ENCODE results near the gene SLC35E1. TPM values are rescaled to one million over a fixed set of nuclear protein-coding genes. Genes with fewer than 3 reads are reported as not detected.
"Not testable (repeated sequence)": the region's sequence is repeated elsewhere in the genome, so short reads cannot be mapped to it uniquely, and the experiment has no call there.

Gene SLC35E1
- total and polyA plus RNA-seq, 7 experiments from 2014 or later, result 13.3 to 67.3 (median 33.7) TPM

GRCh38 chr19:16561382-16561781 is 10.8 kb downstream of the SLC35E1 start:
- Histone ChIP-seq H3K4me1 (ENCODE audit: control insufficient read depth in 2 of 2, insufficient read depth in 2 of 2, low read length in 2 of 2) (peaks cover 6 to 11% of the 10 kb centered on the region in 2 donors), H3K27ac (ENCODE audit: low read depth, low read length) (no peak overlapping the region), H3K4me3 (ENCODE audit: low read length) (no peak overlapping the region), H3K9me3 (ENCODE audit: control insufficient read depth in 2 of 3, low read length in 3 of 3) (no peaks in the 10 kb centered on the region), H3K36me3 (ENCODE audit: control insufficient read depth in 2 of 3, insufficient read depth in 3 of 3, low read length in 3 of 3) (peaks cover 0 to 46% (median 6%) of the 10 kb centered on the region in 3 experiments), H3K27me3 (ENCODE audit: control insufficient read depth in 2 of 2, insufficient read depth in 2 of 2, low read length in 2 of 2) (no peaks in the 10 kb centered on the region)
- DNase-seq, result no peak
- POLR2A ChIA-PET, result interaction anchor here (1.0 to 1.1 kb wide), 2 partner anchors 18 to 66 kb away, joined by 3 to 7 read pairs; partner anchors contain the start of gene MED26
- Mint-ChIP-seq H3K36me3 (peaks cover 12 to 40% (median 31%) of the 10 kb centered on the region in 5 donors), H3K4me3 (no peak overlapping the region), H3K27ac (peak overlapping the region in 3 of 9 donors; percentile 7 to 78 (median 27)), H3K27me3 (no peaks in the 10 kb centered on the region), H3K4me1 (peaks cover 4 to 33% (median 18%) of the 10 kb centered on the region in 7 donors), H3K9me3 (peaks cover 0 to 3% (median 0%) of the 10 kb centered on the region in 11 donors)
- ATAC-seq, result no peak
- intact Hi-C loops (cut with micrococcal nuclease), result no loop called here
- CTCF ChIA-PET, result interaction anchor here (0.7 kb wide), 2 partner anchors 53 to 114 kb away, joined by 3 to 5 read pairs; no protein-coding TSS in a partner anchor

GRCh38 chr19:16559780-16560276 is 12.4 kb downstream of the SLC35E1 start:
- POLR2A ChIA-PET, result interaction anchor here (0.6 kb wide), 1 partner anchor 8 kb away, joined by 3 read pairs; no protein-coding TSS in a partner anchor
- intact Hi-C loops (cut with micrococcal nuclease), result no loop called here
- Histone ChIP-seq H3K27me3 (ENCODE audit: control insufficient read depth in 2 of 2, insufficient read depth in 2 of 2, low read length in 2 of 2) (no peaks in the 10 kb centered on the region), H3K4me1 (ENCODE audit: control insufficient read depth in 2 of 2, insufficient read depth in 2 of 2, low read length in 2 of 2) (no peaks in the 10 kb centered on the region), H3K27ac (ENCODE audit: low read depth, low read length) (no peak overlapping the region), H3K36me3 (ENCODE audit: control insufficient read depth in 2 of 3, insufficient read depth in 3 of 3, low read length in 3 of 3) (peaks cover 0 to 53% (median 6%) of the 10 kb centered on the region in 3 experiments), H3K9me3 (ENCODE audit: control insufficient read depth in 2 of 3, low read length in 3 of 3) (no peaks in the 10 kb centered on the region), H3K4me3 (ENCODE audit: low read length) (no peak overlapping the region)
- H3K4me3 Mint-ChIP-seq, result no peak overlapping the region
- peaks cover 0 to 20% (median 10%) of the 10 kb centered on the region in 7 donors for H3K4me1 Mint-ChIP-seq
- CTCF ChIA-PET, result no interaction called here
- H3K27ac Mint-ChIP-seq, result peak overlapping the region in 3 of 9 donors; percentile 8 to 14 (median 12)
- no peaks in the 10 kb centered on the region for H3K9me3 Mint-ChIP-seq
- DNase-seq (no peak), ATAC-seq (no peak)
- H3K36me3 Mint-ChIP-seq, result peaks cover 12 to 42% (median 30%) of the 10 kb centered on the region in 5 donors
- H3K27me3 Mint-ChIP-seq, result no peaks in the 10 kb centered on the region

GRCh38 chr19:16554776-16555175 is 17.4 kb downstream of the SLC35E1 start:
- ChIA-PET CTCF (no interaction called here), POLR2A (interaction anchor here (1.0 kb wide), 1 partner anchor 10 kb away, joined by 8 read pairs; no protein-coding TSS in a partner anchor)
- Histone ChIP-seq H3K4me3 (ENCODE audit: low read length) (no peak overlapping the region), H3K4me1 (ENCODE audit: control insufficient read depth in 2 of 2, insufficient read depth in 2 of 2, low read length in 2 of 2) (no peaks in the 10 kb centered on the region), H3K27ac (ENCODE audit: low read depth, low read length) (no peak overlapping the region), H3K27me3 (ENCODE audit: control insufficient read depth in 2 of 2, insufficient read depth in 2 of 2, low read length in 2 of 2) (no peaks in the 10 kb centered on the region), H3K9me3 (ENCODE audit: control insufficient read depth in 2 of 3, low read length in 3 of 3) (no peaks in the 10 kb centered on the region), H3K36me3 (ENCODE audit: control insufficient read depth in 2 of 3, insufficient read depth in 3 of 3, low read length in 3 of 3) (peaks cover 0 to 48% (median 8%) of the 10 kb centered on the region in 3 experiments)
- no peaks in the 10 kb centered on the region for H3K27me3 Mint-ChIP-seq
- no peak overlapping the region for H3K4me3 Mint-ChIP-seq
- H3K9me3 Mint-ChIP-seq, result no peaks in the 10 kb centered on the region
- H3K27ac Mint-ChIP-seq, result peak overlapping the region in 2 of 9 donors; percentile 36 to 73
- DNase-seq (no peak), ATAC-seq (no peak)
- intact Hi-C loops (cut with micrococcal nuclease), result no loop called here
- H3K4me1 Mint-ChIP-seq, result peaks cover 0 to 10% (median 4%) of the 10 kb centered on the region in 7 donors
- H3K36me3 Mint-ChIP-seq, result peaks cover 3 to 29% (median 13%) of the 10 kb centered on the region in 5 donors

- H3K9me3 Mint-ChIP-seq; intact Hi-C loops (cut with micrococcal nuclease); H3K27ac Mint-ChIP-seq; H3K4me1 Mint-ChIP-seq; H3K27ac ChIP-seq (ENCODE audit: low read depth, low read length); DNase-seq; H3K4me1 ChIP-seq (ENCODE audit: control insufficient read depth in 2 of 2, insufficient read depth in 2 of 2, low read length in 2 of 2); H3K27me3 Mint-ChIP-seq; H3K27me3 ChIP-seq (ENCODE audit: control insufficient read depth in 2 of 2, insufficient read depth in 2 of 2, low read length in 2 of 2); ATAC-seq; H3K4me3 ChIP-seq (ENCODE audit: low read length); H3K4me3 Mint-ChIP-seq; H3K9me3 ChIP-seq (ENCODE audit: control insufficient read depth in 2 of 3, low read length in 3 of 3): not testable (repeated sequence)
- peaks cover 0 to 40% (median 8%) of the 10 kb centered on the region in 3 experiments for H3K36me3 ChIP-seq (ENCODE audit: control insufficient read depth in 2 of 3, insufficient read depth in 3 of 3, low read length in 3 of 3)
- H3K36me3 Mint-ChIP-seq, result peaks cover 0 to 24% (median 9%) of the 10 kb centered on the region in 5 donors
- ChIA-PET POLR2A (interaction anchor here (0.6 kb wide), 1 partner anchor 8 kb away, joined by 3 read pairs; no protein-coding TSS in a partner anchor), CTCF (interaction anchor here (0.6 kb wide), 1 partner anchor 1943 kb away, joined by 3 read pairs; no protein-coding TSS in a partner anchor)
Observed at GRCh38 chr19:16551902-16552301, 20.3 kb downstream of the SLC35E1 start.

GRCh38 chr19:16548956-16549355 is 23.3 kb downstream of the SLC35E1 start:
- Mint-ChIP-seq H3K4me3 (no peak overlapping the region), H3K9me3 (no peaks in the 10 kb centered on the region), H3K4me1 (peaks cover 9 to 19% (median 13%) of the 10 kb centered on the region in 7 donors), H3K27ac (no peak overlapping the region), H3K36me3 (peaks cover 0 to 15% (median 10%) of the 10 kb centered on the region in 5 donors), H3K27me3 (no peaks in the 10 kb centered on the region)
- no peak for ATAC-seq
- H3K27ac ChIP-seq (ENCODE audit: low read depth, low read length), result no peak overlapping the region
- intact Hi-C loops (cut with micrococcal nuclease), result no loop called here
- H3K36me3 ChIP-seq (ENCODE audit: control insufficient read depth in 2 of 3, insufficient read depth in 3 of 3, low read length in 3 of 3), result peaks cover 0 to 22% (median 8%) of the 10 kb centered on the region in 3 experiments
- no peak for DNase-seq
- no peaks in the 10 kb centered on the region for H3K9me3 ChIP-seq (ENCODE audit: control insufficient read depth in 2 of 3, low read length in 3 of 3)
- CTCF ChIA-PET, result no interaction called here
- POLR2A ChIA-PET, result interaction anchor here (1.6 kb wide), 1 partner anchor 10 kb away, joined by 5 read pairs; no protein-coding TSS in a partner anchor
- H3K27me3 ChIP-seq (ENCODE audit: control insufficient read depth in 2 of 2, insufficient read depth in 2 of 2, low read length in 2 of 2), result no peaks in the 10 kb centered on the region
- H3K4me3 ChIP-seq (ENCODE audit: low read length), result no peak overlapping the region
- peaks cover 0 to 6% of the 10 kb centered on the region in 2 donors for H3K4me1 ChIP-seq (ENCODE audit: control insufficient read depth in 2 of 2, insufficient read depth in 2 of 2, low read length in 2 of 2)

GRCh38 chr19:16544473-16545231 is 27.6 kb downstream of the SLC35E1 start:
- no peaks in the 10 kb centered on the region for H3K9me3 Mint-ChIP-seq
- H3K4me1 Mint-ChIP-seq, result peaks cover 27 to 46% (median 34%) of the 10 kb centered on the region in 7 donors
- ATAC-seq (no peak), DNase-seq (no peak)
- ChIA-PET POLR2A (interaction anchor here (0.8 to 1.7 kb wide), 2 partner anchors 10 to 17 kb away, joined by 3 to 8 read pairs; no protein-coding TSS in a partner anchor), CTCF (no interaction called here)
- intact Hi-C loops (cut with micrococcal nuclease), result loop anchor here (5.0 kb wide), 2 partner anchors 72 to 683 kb away; partner anchors contain the start of genes EPS15L1 (in 1 of the 2) and OCEL1 (in 1 of the 2)
- Histone ChIP-seq H3K36me3 (ENCODE audit: control insufficient read depth in 2 of 3, insufficient read depth in 3 of 3, low read length in 3 of 3) (peaks cover 0 to 10% (median 0%) of the 10 kb centered on the region in 3 experiments), H3K27ac (ENCODE audit: low read depth, low read length) (no peak overlapping the region), H3K4me3 (ENCODE audit: low read length) (no peak overlapping the region), H3K9me3 (ENCODE audit: control insufficient read depth in 2 of 3, low read length in 3 of 3) (no peaks in the 10 kb centered on the region), H3K4me1 (ENCODE audit: control insufficient read depth in 2 of 2, insufficient read depth in 2 of 2, low read length in 2 of 2) (peaks cover 25 to 35% of the 10 kb centered on the region in 2 donors), H3K27me3 (ENCODE audit: control insufficient read depth in 2 of 2, insufficient read depth in 2 of 2, low read length in 2 of 2) (no peaks in the 10 kb centered on the region)
- H3K4me3 Mint-ChIP-seq, result peak overlapping the region; percentile 22 to 91 (median 58)
- no peaks in the 10 kb centered on the region for H3K27me3 Mint-ChIP-seq
- H3K36me3 Mint-ChIP-seq, result peaks cover 0 to 16% (median 8%) of the 10 kb centered on the region in 5 donors
- peak overlapping the region in 7 of 9 donors; percentile 14 to 80 (median 62) for H3K27ac Mint-ChIP-seq
